NCI-H82 (cell line): ENCODE data around the gene TWNK.
"Not testable (repeated sequence)": the region's sequence is repeated elsewhere in the genome, so short reads cannot be mapped to it uniquely, and the experiment has no call there.

Experiments
- DNase-seq: peaks from one replicate; lab custom pipeline; 2025; lab: John Stamatoyannopoulos, UW

The TWNK gene

DNA sequence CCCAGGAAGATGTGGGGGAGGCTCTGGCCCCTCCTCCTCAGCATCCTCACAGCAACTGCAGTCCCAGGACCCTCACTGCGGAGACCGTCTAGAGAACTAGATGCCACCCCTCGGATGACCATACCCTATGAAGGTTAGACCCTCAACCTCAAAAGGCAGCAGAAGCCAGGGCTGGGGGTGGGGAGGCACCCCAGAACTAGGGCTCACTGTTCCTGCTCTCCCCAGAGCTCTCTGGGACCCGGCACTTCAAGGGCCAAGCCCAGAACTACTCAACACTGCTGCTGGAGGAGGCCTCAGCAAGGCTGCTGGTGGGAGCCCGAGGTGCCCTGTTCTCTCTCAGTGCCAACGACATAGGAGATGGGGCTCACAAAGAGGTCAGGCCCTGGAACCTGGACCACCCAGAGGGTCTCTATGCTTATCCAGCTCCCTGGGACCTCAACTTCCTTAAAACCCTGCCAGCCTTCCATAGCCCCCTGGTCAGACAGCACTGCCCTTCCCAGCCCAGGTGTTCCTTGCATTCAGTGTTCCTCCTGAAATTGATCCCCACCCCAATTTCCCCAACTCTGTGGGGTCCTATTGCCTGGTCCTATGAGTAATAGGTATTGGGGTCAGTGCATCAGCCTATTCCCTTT, 14.3 kb upstream of the TWNK start:
- DNase-seq = no peak

DNA sequence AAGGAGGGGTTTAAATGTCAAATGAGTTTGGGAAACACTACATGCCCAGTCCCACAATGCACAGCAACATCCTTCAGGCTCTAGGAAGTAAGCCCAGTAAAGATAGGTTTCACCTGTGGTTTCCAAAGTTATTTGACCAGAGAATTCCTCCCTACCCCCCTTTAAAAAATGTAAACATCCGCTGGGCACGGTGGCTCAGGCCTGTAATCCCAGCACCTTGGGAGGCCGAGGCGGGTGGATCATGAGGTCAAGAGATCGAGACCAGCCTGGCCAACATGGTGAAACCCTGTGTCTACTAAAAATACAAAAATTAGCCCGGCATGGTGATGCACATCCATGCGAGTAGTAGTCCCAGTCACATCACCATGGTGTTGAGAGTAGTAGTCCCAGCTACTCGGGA, 11.9 kb upstream of the TWNK start:
- DNase-seq = not testable (repeated sequence)

DNA sequence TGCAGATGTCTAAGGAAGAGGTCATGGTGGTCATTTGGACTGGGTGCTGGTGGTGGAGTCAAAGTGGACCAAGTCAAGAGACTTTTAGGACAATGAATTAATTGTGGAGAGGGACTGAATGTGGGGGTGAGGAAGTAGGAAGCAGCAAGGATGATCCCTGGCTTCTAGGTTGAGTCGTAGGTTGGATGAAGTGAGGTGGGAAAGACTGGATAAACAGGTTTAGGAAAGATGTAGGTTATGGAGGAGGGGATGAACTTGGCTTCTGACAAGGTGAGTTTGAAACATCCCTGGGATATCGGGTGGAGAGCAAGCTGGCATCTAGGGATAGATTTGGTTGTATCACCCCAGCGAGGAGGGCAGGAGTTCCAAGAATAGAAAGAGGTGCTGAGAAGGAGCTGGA, 10.4 kb upstream of the TWNK start:
- DNase-seq = no peak

DNA sequence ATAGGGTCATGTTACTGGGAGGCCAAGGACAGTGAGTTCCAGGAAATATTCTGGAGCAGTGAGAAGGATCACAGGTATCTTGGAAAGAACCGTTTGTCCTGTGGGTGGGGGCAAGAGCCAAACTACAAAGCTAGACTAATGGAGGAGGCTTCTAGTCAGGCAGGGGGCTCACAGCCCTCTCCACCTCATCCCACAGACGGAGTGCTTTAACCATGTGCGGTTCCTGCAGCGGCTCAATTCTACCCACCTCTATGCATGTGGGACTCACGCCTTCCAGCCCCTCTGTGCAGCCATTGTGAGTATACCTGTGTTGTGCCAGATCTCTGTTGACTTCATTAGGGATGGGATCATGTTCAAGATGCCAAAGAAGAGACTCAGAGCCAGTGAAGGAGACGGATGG, 9.9 kb upstream of the TWNK start:
- DNase-seq = no peak

DNA sequence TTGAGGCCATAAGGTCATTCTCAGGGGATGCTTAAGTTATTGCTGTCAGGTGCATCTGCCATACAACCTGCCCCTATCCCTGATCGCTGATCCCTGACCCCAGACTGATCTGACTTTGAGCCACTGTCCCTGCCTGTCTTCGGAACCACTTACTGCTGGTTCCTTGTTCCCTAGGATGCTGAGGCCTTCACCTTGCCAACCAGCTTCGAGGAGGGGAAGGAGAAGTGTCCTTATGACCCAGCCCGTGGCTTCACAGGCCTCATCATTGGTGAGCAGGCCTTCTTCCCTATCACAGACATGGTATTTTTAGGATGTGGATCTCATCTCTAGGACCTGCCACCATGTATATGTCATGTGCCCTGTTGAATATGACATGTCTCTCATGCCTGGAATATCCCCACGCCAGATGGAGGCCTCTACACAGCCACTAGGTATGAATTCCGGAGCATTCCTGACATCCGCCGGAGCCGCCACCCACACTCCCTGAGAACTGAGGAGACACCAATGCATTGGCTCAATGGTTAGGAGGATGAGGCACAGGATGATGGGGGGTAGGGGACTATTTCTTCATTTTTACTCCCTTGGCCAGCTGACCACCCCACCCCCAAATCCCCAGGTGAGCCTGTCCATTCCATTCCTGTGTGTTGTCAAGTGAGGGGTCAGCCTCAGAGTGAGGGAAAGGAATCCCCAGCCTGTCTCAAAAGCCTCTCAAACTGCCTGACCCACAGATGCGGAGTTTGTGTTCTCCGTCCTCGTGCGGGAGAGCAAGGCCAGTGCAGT, 9.0 kb upstream of the TWNK start:
- no peak for DNase-seq

DNA sequence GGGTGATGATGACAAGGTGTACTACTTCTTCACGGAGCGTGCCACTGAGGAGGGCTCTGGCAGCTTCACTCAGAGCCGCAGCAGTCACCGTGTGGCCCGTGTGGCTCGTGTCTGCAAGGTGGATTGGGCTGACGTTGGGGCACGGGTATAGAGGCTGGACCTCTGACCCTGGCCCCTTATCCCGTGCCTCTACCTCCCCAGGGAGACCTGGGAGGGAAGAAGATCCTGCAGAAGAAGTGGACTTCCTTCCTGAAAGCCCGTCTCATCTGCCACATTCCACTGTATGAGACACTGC, 8.5 kb upstream of the TWNK start:
- DNase-seq = no peak

DNA sequence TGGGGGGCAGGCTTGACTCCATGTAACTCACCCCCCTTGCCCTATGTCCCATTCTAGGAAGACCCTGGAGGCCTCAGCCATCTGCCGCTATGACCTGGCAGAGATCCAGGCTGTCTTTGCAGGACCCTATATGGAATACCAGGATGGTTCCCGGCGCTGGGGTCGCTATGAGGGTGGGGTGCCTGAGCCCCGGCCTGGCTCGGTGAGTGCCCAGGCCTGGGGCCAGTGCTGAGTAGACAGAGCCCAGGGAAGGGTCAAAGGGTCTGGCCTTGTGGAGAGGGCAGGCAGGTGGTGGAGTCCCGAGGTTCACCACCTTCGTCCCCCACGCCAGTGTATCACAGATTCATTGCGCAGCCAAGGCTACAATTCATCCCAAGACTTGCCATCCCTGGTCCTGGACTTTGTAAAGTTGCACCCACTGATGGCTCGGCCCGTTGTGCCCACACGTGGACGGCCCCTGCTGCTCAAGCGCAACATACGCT, 7.5 kb upstream of the TWNK start:
- DNase-seq = no peak

DNA sequence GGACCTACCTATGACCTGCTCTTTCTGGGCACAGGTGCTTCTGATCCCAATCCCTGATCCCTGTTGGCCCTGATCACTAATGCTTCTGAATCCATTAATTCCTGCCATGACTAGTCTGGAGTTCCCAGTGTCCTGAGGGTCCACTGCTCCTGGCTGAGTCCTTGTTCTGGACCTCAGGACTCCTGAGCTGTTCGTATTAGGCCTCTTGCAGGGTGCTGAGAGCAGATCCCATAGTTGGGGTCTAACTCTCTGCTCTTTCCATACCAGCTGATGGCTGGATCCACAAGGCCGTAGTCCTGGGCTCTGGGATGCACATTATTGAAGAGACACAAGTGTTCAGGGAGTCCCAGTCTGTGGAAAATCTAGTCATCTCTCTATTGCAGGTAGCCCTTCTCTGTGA, 7.0 kb upstream of the TWNK start:
- no peak for DNase-seq

DNA sequence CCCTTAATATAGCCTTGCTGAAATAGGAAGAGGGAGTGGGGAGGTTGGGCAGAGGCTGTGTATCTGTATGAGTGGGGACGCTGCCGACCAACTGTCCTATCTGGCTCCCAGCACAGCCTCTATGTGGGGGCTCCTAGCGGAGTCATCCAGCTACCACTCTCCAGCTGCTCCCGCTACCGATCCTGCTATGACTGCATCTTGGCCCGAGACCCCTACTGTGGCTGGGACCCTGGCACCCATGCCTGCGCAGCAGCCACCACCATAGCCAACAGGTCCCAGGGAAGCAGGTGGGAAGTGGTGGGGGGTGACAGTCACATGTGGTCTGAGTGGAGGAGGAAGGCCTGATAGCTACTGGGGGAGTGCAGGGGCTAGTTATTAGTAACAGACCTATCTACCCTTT, 6.6 kb upstream of the TWNK start:
- DNase-seq = no peak

DNA sequence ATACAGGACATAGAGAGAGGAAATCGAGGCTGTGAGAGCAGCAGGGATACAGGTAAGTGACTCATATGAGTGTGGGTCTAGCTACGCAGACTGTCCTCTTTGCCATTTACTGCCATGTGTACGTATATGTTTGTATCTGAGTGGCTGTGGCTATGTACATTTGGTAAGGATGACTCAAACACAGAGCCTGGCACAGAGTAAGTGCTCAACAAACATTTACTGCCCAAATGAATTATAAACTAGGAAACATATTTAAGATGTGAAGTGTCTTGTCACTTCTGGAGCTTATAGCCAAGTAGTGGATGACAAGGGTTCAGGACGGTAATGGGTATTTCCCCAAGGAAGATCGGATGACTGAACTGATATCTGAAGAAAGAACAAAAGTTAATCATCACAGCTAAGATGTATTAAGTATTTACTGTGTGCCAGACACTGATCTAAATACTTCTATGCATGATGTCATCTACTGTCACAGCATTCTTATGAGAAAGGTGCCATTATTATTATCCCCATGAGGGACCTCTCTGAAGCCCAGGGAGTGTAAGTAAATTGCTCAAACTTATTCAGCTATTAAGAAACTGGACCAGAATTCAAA, 6.1 kb upstream of the TWNK start:
- no peak for DNase-seq

DNA sequence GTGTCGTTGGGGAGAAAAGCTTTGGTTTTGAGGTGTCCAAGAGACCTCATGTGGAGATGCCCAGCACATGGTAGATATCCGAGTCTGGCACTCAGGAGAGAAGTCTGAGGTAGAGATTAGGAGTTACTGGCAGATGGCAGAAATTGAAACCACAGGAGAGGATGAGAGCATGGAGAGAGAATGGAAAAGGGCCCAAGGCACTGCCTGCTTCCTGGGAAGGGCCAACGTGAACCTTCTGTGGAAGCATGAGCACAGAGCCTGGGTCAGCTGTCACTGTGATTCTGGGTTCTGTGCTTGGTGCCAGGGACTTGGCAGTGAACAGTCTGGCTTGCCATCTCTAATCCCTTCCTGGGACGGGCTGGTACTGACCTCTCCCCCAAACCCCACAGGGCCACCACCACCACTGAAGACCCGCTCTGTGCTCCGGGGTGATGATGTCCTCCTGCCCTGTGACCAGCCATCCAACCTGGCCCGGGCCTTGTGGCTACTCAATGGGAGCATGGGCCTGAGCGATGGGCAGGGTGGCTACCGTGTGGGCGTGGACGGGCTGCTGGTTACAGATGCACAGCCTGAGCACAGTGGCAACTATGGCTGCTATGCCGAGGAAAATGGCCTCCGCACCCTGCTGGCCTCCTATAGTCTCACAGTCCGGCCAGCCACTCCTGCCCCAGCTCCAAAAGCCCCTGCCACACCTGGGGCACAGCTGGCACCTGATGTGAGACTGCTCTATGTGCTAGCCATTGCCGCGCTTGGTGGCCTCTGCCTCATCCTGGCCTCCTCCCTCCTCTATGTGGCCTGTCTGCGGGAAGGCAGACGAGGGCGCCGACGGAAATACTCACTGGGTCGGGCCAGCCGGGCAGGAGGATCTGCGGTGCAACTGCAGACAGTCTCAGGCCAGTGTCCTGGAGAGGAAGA, 4.2 kb upstream of the TWNK start:
- peak; percentile 30 for DNase-seq

DNA sequence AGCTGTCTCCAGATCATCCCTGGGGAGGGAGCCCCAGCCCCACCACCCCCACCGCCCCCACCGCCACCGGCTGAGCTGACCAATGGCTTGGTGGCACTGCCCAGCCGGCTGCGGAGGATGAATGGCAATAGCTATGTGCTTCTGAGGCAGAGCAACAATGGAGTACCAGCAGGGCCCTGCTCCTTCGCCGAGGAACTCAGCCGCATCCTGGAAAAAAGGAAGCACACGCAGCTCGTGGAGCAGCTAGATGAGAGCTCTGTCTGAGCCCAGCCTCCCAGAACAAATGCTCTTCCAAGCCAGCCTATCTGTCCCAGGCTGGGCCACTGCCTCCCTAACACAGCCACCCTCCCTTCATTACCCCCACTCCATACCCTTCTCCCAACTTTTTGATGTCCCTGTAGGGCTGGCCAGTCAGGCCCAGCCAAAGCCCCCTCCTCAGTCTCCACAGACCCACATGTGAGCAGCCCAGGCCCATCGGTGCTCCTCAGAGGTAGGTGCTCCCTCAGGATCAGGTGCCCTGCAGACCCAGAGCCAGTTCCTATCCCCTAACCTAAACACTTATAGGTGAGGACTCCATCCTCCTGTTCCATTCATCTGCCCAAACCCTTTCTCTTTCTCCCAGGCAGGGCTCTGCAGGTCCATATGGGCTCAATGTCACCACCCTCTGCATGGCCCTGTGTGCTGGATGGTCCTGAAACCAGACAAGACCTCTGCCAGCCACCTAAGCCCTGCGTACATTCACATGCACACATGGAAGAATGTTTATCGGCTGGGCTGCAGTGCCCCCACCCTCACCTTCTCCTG, 3.3 kb upstream of the TWNK start:
- no peak for DNase-seq

DNA sequence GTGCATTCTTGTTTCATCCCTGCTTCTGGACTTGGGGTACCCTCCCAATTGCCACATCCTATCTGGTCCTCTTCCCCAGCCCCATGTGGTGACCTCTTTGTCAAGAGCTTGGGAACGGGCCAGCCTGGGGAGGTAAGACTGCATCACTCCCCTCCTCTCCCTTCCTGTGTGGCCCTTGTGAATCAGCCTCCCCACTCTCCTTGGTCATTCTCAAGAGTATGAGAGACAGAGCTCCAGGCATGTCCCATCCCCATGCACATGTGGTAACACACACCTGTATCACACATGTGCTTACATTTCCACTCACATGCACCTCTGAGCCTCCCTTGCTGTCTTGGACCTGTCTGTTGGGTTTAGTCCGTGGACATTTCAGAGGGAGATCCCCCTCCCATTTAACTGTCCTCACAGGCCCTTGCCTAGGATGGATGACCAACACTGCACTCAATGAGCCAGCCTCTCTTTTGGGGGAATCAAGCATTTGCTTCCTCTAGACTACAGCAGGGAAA, 2.6 kb upstream of the TWNK start:
- DNase-seq = no peak

DNA sequence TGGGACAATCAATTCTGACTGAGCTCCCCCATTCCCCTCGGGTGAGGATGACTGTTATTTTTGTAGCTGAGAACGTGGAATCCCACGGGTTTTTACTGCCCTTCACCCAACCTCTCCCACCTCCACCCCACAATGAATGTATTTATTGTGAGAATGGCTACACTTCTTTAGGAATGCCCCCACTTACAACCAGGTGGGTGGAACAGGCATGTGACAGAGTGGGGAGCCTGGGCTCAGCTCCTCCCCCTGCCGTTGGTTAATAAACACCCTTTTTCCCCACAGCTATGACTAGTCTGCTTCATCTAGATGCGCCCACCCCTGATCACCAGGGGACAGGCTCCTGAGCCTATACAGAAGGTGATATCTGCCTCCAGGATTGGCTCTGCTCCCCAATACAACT, 2.0 kb upstream of the TWNK start:
- DNase-seq = no peak

DNA sequence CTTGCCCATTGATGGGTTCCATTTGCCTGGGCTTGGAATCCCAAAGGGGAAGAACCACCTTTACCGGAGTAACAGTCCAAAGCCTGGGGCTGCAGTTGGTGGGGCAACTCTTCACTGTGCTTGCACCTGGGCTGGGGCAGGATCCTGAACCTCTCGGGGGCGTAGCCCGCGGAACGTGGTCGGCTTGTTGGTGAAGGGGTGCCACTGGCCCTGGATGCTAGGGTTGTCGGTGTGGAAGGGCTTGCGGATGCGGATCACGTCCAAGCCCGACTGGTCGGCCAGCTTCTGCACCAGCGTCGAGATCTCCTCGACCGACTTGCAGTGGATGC, 756 bp upstream of the TWNK start:
- no peak for DNase-seq

DNA sequence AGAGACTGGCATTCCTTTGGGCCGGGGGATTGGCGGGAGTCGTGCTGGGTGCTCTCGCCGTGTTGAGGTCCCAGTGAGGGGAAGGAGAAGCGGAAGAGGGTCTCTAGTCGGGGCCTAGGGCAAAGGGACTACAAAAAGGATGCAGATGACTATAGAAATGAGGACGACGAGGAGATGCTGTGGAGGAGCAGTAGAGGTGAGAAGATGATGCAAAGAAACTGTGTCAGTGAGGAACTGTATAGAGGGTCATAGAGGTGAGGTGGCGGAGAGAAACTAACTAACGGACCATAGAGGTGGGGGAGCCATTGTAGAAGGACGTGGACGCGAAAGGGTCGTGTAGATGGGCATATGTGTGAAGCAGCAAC, 324 bp downstream of the TWNK start:
- DNase-seq = no peak

DNA sequence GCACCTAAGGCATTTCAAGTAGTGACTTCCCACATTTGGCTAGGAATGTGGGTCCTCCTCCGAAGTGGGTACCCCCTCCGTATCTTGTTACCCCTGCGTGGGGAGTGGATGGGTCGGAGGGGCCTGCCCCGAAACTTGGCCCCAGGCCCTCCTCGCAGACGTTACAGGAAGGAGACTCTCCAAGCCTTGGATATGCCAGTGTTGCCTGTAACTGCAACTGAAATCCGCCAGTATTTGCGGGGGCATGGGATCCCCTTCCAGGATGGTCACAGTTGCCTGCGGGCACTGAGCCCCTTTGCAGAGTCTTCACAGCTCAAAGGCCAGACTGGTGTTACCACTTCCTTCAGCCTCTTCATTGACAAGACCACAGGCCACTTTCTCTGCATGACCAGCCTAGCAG, 823 bp downstream of the TWNK start:
- DNase-seq = no peak

DNA sequence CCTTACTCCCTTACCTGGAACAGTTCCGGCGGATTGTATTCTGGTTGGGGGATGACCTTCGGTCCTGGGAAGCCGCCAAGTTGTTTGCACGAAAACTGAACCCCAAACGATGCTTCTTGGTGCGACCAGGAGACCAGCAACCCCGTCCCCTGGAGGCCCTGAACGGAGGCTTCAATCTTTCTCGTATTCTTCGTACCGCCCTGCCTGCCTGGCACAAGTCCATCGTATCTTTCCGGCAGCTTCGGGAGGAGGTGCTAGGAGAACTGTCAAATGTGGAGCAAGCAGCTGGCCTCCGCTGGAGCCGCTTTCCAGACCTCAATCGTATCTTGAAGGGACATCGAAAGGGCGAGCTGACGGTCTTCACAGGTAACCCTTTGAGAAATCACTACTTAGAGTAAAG, 1.7 kb downstream of the TWNK start:
- DNase-seq = no peak

DNA sequence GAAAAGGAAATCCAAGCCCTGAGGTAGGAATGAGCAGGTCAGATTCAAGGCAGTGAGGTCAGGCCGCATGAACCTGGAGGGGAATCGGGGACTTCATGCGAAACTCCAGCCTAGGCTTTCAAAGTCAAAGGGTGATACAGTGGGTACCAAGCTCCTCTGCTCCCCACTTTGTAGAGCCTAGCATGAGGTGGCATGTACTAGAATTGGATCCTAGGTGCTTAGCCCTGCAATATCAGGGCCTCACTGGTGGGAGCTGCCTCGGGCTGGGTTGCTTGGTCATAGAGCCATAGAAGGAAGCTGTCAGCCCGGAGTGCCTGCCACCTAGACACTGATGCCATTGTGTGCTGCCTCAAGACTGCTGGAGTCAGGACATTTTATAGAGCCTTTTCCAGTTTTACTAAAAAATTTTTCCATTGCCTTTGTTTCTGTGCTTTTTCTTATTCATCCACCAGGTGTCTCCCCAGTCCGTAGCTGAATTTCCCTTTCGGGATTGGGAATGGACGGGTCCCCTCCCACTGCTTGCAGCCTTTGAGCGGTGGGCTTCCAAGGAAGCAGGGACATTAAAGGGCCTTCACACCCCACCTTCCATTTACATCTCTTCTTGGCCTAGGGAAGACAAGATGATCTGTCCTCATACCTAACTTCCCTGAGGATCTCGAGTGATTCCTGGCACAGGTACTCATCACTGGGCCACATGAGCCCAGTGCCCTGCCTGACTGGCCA, 6.8 kb downstream of the TWNK start:
- DNase-seq = peak; percentile 53

DNA sequence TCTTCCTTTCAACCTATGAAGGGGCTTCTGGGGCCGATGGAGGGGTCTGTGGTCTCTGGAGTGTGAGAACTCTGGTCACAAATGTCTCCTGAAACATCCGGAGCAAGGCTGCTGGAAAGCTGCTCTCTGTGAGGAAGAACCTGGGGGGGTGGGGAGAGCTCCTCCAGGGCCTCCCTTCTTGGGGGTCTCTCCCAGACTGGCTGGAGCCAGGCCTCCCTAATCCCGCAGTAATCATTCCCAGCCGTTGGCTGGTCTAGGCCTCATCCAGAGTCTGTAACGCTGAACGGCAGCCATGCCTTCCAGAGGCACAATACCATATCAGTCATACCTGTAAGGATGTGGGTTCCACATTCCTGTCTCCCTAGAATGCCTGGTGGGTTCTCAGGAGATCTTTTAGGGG, 7.8 kb downstream of the TWNK start:
- peak; percentile 88 for DNase-seq
